BJ (cell line): ENCODE measurements around the gene ITGB2. TPM values are rescaled to one million over a fixed set of nuclear protein-coding genes. Genes with fewer than 3 reads are reported as not detected.

ENCODE experiments used
- CTCF ChIA-PET: fragments of 350-600 bp; formaldehyde crosslinking; extraction: SDS; loops from one replicate; lab custom pipeline; 2021; ENCODE audit warnings: antibody characterized with exemption, inconsistent platforms; lab: Yijun Ruan, JAX
- POLR2A ChIA-PET: fragments of 300-600 bp; sonication (Branson Sonifier 250); formaldehyde crosslinking; extraction: SDS; loops from one replicate; lab custom pipeline; 2021; ENCODE audit warnings: antibody characterized with exemption; lab: Charles Lee
- DNase-seq: peaks from one replicate; pipeline ENCODE4 v3.0.0-alpha.2; 2011; ENCODE audit warnings: low read depth
- H3K27me3 ChIP-seq: 2 replicates; pipeline ENCODE4 v1.6.0; 2011; ENCODE audit warnings: low read length; ENCODE audit not compliant: control insufficient read depth, insufficient read depth
- H3K36me3 ChIP-seq: 2 replicates; pipeline ENCODE4 v1.5.1; 2011; ENCODE audit warnings: low read length; ENCODE audit not compliant: control insufficient read depth, insufficient read depth
- H3K4me3 ChIP-seq: 2 replicates; pipeline ENCODE4 v1.5.1; 2011; ENCODE audit warnings: low read depth, mild to moderate bottlenecking, control low read depth, low read length
- CTCF ChIP-seq: IDR thresholded peaks from 2 replicates; pipeline ENCODE4 v1.5.1; 2011; ENCODE audit warnings: low read depth, mild to moderate bottlenecking, control low read depth, inconsistent platforms, low read length, moderate library complexity; ENCODE audit not compliant: insufficient read depth
- polyA plus RNA-seq: library from polyadenylated mRNA; depleted of rRNA; stranded (reverse); fragments of >200 nt; gene quantifications from 2 replicates; pipeline ENCODE4 v1.2.3, GENCODE V29; 2011

ITGB2 gene
- polyA plus RNA-seq, 1 experiment, result not detected

- Histone ChIP-seq H3K36me3 (no peaks in the 10 kb centered on the region), H3K4me3 (no peak overlapping the region), H3K27me3 (peaks cover 32% of the 10 kb centered on the region)
- ChIA-PET CTCF (no interaction called here), POLR2A (no interaction called here)
- TF ChIP-seq CTCF, result no peak
- no peak for DNase-seq
Measured at GRCh38 chr21:44911068-44911383, 9.7 kb downstream of the ITGB2 start.

- POLR2A ChIA-PET, result no interaction called here
- CTCF ChIA-PET, result no interaction called here
Measured at GRCh38 chr21:44910229-44911067, 10.3 kb downstream of the ITGB2 start.

GRCh38 chr21:44909719-44910118, 11.0 kb downstream of the ITGB2 start:
- CTCF ChIA-PET, result no interaction called here
- Histone ChIP-seq H3K36me3 (no peaks in the 10 kb centered on the region), H3K4me3 (no peak overlapping the region), H3K27me3 (peaks cover 35% of the 10 kb centered on the region)
- TF ChIP-seq CTCF, result no peak
- POLR2A ChIA-PET, result no interaction called here
- no peak for DNase-seq

More at GRCh38 chr21:44910229-44911067, 10.3 kb downstream of the ITGB2 start:
- Histone ChIP-seq H3K4me3 (no peak overlapping the region), H3K27me3 (peaks cover 35% of the 10 kb centered on the region), H3K36me3 (no peaks in the 10 kb centered on the region)
- no peak for TF ChIP-seq CTCF
- DNase-seq, result no peak

GRCh38 chr21:44908908-44909307, 11.8 kb downstream of the ITGB2 start:
- ChIA-PET POLR2A (no interaction called here), CTCF (no interaction called here)
- Histone ChIP-seq H3K36me3 (no peaks in the 10 kb centered on the region), H3K27me3 (peaks cover 35% of the 10 kb centered on the region), H3K4me3 (no peak overlapping the region)
- no peak for DNase-seq
- no peak for TF ChIP-seq CTCF

GRCh38 chr21:44907966-44908895, 12.5 kb downstream of the ITGB2 start:
- ChIA-PET CTCF (interaction anchor here (0.6 to 3.3 kb wide), 4 partner anchors 9 to 229 kb away, joined by 3 to 18 read pairs (median 4); no protein-coding TSS in a partner anchor), POLR2A (no interaction called here)
- Histone ChIP-seq H3K36me3 (no peaks in the 10 kb centered on the region), H3K4me3 (no peak overlapping the region), H3K27me3 (peaks cover 35% of the 10 kb centered on the region)
- no peak for TF ChIP-seq CTCF
- no peak for DNase-seq
